Activated CD4-positive, alpha-beta T cell treated with anti-CD3 and anti-CD28 coated beads, Interleukin-2, amount 10 ng/mL, durations not matched to agents 7 days and 5 days (primary cell): ENCODE results near the gene CD93. TPM values are rescaled to one million over a fixed set of nuclear protein-coding genes. Genes with fewer than 3 reads are reported as not detected.

Experiments used
- CTCF ChIA-PET: fragments of 350-600 bp; sonication (Branson Sonifier 250); formaldehyde crosslinking; loops from one replicate; lab custom pipeline; 2021; ENCODE audit warnings: antibody characterized with exemption; lab: Charles Lee
- POLR2A ChIA-PET: fragments of 350-600 bp; sonication (Branson Sonifier 250); formaldehyde crosslinking; loops from one replicate; lab custom pipeline; 2021; ENCODE audit warnings: antibody characterized with exemption; lab: Charles Lee
- DNase-seq: peaks from one replicate; pipeline ENCODE4 v3.0.0-alpha.2; 2020
- H3K27ac Mint-ChIP-seq: one replicate; pipeline ENCODE4 v1.8.0; 2021; ENCODE audit warnings: mild to moderate bottlenecking, moderate library complexity, mixed read lengths
- H3K27me3 Mint-ChIP-seq: one replicate; pipeline ENCODE4 v1.8.0; 2021; ENCODE audit warnings: mixed read lengths
- H3K36me3 Mint-ChIP-seq: one replicate; pipeline ENCODE4 v1.8.0; 2021; ENCODE audit warnings: low read depth, mixed read lengths
- H3K4me1 Mint-ChIP-seq: one replicate; pipeline ENCODE4 v1.8.0; 2021; ENCODE audit warnings: mixed read lengths
- H3K4me3 Mint-ChIP-seq: one replicate; pipeline ENCODE4 v1.8.0; 2021; ENCODE audit warnings: mild to moderate bottlenecking, moderate library complexity, mixed read lengths
- H3K9me3 Mint-ChIP-seq: one replicate; pipeline ENCODE4 v1.8.0; 2021; ENCODE audit warnings: mixed read lengths
- total RNA-seq, 2 experiments: library from RNA; stranded (reverse); gene quantifications; one replicate each; pipeline ENCODE4 v1.2.3, GENCODE V29; 2021

Gene CD93
- total RNA-seq, 2 experiments from 2014 or later = 1.7 to 1.8 TPM

DNA sequence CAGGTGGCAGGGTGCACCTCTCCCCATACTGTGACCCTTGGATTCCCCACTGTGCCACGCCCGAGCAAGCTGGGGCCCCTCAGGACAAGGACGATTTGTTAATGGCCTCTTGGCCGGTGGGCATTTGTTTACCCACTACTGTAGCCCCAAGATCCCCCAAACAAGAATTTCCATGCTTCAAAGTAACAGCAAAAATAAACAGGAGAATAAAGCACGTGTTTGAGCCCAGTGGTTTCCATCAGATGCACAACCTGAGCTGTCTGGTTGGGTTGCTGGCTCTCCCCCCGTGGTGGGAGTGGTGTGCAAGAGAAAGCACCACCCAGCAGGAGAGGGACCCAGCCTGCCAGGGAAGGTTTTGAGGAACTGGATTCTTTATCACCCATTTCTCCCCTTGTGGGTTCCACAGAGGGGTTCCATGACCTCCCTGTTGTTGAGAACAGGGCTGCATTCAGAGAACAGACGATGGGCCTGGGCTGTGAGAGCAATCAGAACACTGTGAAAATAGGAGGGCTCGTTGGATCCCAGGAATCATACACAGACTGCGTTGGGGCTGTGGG is 4.8 kb downstream of the CD93 start:
- ChIA-PET POLR2A (no interaction called here), CTCF (no interaction called here)
- Mint-ChIP-seq H3K4me1 (peaks cover 11% of the 10 kb centered on the region), H3K9me3 (no peaks in the 10 kb centered on the region), H3K27me3 (peaks cover 10% of the 10 kb centered on the region), H3K27ac (no peak overlapping the region), H3K36me3 (no peaks in the 10 kb centered on the region), H3K4me3 (no peak overlapping the region)
- no peak for DNase-seq

GRCh38 chr20:23080521-23080920 is 5.6 kb downstream of the CD93 start:
- H3K9me3 Mint-ChIP-seq = no peaks in the 10 kb centered on the region
- peaks cover 10% of the 10 kb centered on the region for H3K27me3 Mint-ChIP-seq
- no peak for DNase-seq
- H3K4me1 Mint-ChIP-seq = peaks cover 8% of the 10 kb centered on the region
- POLR2A ChIA-PET = no interaction called here
- H3K36me3 Mint-ChIP-seq = no peaks in the 10 kb centered on the region
- no peak overlapping the region for H3K27ac Mint-ChIP-seq
- CTCF ChIA-PET = no interaction called here
- H3K4me3 Mint-ChIP-seq = no peak overlapping the region

GRCh38 chr20:23079926-23080325 is 6.2 kb downstream of the CD93 start:
- no peak overlapping the region for H3K4me3 Mint-ChIP-seq
- H3K36me3 Mint-ChIP-seq = no peaks in the 10 kb centered on the region
- H3K27me3 Mint-ChIP-seq = peaks cover 10% of the 10 kb centered on the region
- ChIA-PET CTCF (no interaction called here), POLR2A (no interaction called here)
- no peak overlapping the region for H3K27ac Mint-ChIP-seq
- H3K9me3 Mint-ChIP-seq = no peaks in the 10 kb centered on the region
- no peak for DNase-seq
- peaks cover 8% of the 10 kb centered on the region for H3K4me1 Mint-ChIP-seq

- peaks cover 10% of the 10 kb centered on the region for H3K27me3 Mint-ChIP-seq
- H3K27ac Mint-ChIP-seq = no peak overlapping the region
- no peak for DNase-seq
- no peak overlapping the region for H3K4me3 Mint-ChIP-seq
- no peaks in the 10 kb centered on the region for H3K9me3 Mint-ChIP-seq
- peaks cover 8% of the 10 kb centered on the region for H3K4me1 Mint-ChIP-seq
- CTCF ChIA-PET = no interaction called here
- no peaks in the 10 kb centered on the region for H3K36me3 Mint-ChIP-seq
- POLR2A ChIA-PET = no interaction called here
These were observed 7.1 kb downstream of the CD93 start for GRCh38 chr20:23079016-23079351.

DNA sequence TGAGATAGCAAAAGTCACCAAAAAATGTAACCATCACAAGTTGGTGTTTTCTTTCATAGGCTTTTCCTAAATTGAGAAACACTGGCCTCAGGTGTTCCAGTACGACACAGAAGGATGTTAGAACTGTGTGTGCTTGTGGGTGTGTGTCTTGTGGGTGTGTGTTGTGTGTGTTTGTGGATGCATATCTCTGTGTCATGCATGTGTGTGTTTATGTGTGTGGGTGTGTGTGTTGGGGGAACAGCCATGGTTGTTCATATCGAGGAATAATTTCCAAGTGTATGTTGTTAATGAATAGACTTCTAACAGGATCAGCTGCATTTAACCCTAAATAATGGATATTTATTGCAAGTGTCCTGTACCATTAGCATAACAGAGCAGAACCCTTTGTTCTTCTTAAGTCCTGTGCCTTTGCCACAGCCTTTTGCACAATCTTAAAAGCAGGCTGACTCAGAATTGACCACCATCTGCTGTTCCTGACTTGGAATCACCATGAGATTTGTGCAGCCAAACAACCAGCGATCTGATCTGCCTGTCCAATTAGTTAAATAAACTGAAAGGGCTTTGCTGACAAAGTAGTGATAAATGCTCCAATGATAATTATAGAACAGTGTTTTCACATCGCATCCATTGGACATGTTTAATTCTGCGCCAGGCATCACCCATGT is 7.6 kb downstream of the CD93 start:
- Mint-ChIP-seq H3K36me3 (no peaks in the 10 kb centered on the region), H3K27ac (no peak overlapping the region), H3K4me1 (peaks cover 8% of the 10 kb centered on the region), H3K27me3 (peaks cover 10% of the 10 kb centered on the region), H3K4me3 (no peak overlapping the region), H3K9me3 (no peaks in the 10 kb centered on the region)
- no peak for DNase-seq
- ChIA-PET CTCF (no interaction called here), POLR2A (no interaction called here)

DNA sequence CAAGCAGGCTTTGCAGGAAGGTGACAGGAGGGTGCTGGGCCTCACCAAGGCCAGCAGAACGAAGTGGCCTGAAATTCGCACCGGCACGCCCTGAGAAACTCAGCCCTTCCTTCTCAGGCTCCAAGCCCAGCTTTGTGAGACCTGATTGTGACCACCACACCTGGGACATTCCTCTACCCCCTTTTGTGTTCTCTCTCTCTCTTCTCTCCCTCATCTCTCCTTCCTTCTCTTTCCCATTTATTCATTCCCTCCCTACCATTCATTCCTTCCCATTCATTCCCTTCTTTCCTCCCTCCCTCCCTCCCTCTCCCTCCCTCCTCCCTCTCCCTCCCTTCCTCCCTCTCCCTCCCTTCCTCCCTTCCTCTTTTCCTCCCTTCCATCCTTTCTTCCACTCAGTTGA is 8.8 kb downstream of the CD93 start:
- Mint-ChIP-seq H3K9me3 (no peaks in the 10 kb centered on the region), H3K27ac (no peak overlapping the region), H3K36me3 (no peaks in the 10 kb centered on the region), H3K4me3 (no peak overlapping the region), H3K4me1 (peaks cover under 1% of the 10 kb centered on the region), H3K27me3 (peaks cover 10% of the 10 kb centered on the region)
- ChIA-PET CTCF (no interaction called here), POLR2A (no interaction called here)
- no peak for DNase-seq

DNA sequence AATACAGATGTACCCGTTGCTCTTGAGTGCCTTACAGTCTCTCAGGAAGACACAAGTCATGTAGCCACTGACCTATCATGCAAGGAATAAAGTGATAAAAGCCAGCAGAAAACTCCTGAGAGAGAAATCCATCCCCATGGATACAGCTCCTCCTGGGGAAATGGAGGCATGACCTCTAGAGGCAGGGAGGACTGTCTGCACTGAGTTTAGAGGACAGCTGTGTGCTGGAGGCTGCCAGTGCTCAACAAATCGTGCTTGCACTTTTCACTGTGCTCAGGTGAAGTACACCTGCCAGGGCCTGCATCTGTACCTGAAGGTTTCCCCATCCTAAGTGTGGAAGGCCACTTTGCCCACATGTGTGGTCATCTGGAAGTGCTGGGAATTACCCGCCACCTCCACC is 12.1 kb downstream of the CD93 start:
- DNase-seq = no peak
- Mint-ChIP-seq H3K27me3 (peaks cover 2% of the 10 kb centered on the region), H3K36me3 (no peaks in the 10 kb centered on the region), H3K4me1 (no peaks in the 10 kb centered on the region), H3K4me3 (no peak overlapping the region), H3K27ac (no peak overlapping the region), H3K9me3 (no peaks in the 10 kb centered on the region)
- POLR2A ChIA-PET = interaction anchor here (0.5 kb wide), 1 partner anchor 135 kb away, joined by 10 read pairs; no protein-coding TSS in a partner anchor
- CTCF ChIA-PET = no interaction called here

DNA sequence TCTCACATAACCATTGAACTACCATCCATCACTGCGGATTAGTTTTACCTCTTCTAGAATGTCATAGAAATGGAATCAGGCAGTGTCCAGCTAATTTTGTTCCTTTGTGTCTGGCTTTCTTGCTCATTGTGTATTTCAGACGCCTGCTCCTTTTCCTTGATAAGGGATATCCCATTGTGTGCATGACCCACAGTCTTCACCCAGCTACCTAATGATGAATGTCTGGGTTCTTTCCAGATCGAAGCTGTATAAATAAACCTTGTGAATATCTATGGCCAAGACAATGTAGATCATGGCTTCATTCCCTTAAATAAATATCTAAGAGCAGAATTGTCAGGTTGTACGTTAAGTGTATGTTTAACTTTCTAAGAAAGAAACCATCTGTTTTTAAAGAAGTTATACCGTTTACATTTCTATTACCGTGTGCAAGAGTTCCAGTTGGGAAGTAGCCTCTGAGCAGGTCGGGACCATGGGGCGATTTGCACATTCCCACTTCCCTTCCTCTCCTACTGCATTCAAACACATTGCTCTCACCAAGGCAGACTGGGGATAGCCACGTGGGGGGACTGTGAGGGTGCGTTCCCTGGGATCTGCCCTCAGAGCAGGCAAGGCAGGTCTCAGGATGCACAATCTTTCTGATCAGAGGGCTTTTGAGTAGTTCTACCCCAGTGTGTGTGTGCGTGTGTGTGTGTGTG is 13.1 kb downstream of the CD93 start:
- Mint-ChIP-seq H3K4me1 (no peaks in the 10 kb centered on the region), H3K36me3 (no peaks in the 10 kb centered on the region), H3K27ac (no peak overlapping the region), H3K27me3 (no peaks in the 10 kb centered on the region), H3K9me3 (no peaks in the 10 kb centered on the region), H3K4me3 (no peak overlapping the region)
- ChIA-PET CTCF (interaction anchor here (0.6 kb wide), 1 partner anchor 280 kb away, joined by 3 read pairs; no protein-coding TSS in a partner anchor), POLR2A (no interaction called here)
- no peak for DNase-seq

- no peaks in the 10 kb centered on the region for H3K27me3 Mint-ChIP-seq
- no peak for DNase-seq
- ChIA-PET POLR2A (no interaction called here), CTCF (no interaction called here)
- no peak overlapping the region for H3K27ac Mint-ChIP-seq
- no peaks in the 10 kb centered on the region for H3K9me3 Mint-ChIP-seq
- no peaks in the 10 kb centered on the region for H3K4me1 Mint-ChIP-seq
- no peaks in the 10 kb centered on the region for H3K36me3 Mint-ChIP-seq
- H3K4me3 Mint-ChIP-seq = no peak overlapping the region
These were observed 14.1 kb downstream of the CD93 start for GRCh38 chr20:23071996-23072395.

GRCh38 chr20:23071398-23071797 is 14.7 kb downstream of the CD93 start:
- ChIA-PET CTCF (no interaction called here), POLR2A (no interaction called here)
- peaks cover 4% of the 10 kb centered on the region for H3K27me3 Mint-ChIP-seq
- H3K27ac Mint-ChIP-seq = no peak overlapping the region
- H3K4me1 Mint-ChIP-seq = no peaks in the 10 kb centered on the region
- no peak for DNase-seq
- H3K9me3 Mint-ChIP-seq = no peaks in the 10 kb centered on the region
- H3K4me3 Mint-ChIP-seq = no peak overlapping the region
- no peaks in the 10 kb centered on the region for H3K36me3 Mint-ChIP-seq

DNA sequence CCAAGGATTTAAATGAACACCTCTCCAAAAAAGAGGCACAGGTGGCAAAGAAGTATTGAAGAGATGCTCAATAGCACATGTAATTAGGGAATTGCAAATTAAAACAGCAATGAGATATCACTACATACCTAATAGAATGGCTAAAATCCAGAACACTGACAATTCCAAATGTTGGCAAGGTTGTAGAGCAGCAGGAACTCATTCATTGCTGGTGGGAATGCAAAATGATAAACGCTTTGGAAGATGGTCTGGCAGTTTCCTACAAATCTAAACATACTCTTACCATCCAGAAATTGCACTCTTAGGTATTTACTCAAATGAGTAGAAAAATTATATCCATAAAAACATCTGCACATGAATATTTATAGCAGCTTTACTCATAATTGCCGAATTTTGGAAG is 17.0 kb downstream of the CD93 start:
- no peaks in the 10 kb centered on the region for H3K9me3 Mint-ChIP-seq
- no peaks in the 10 kb centered on the region for H3K4me1 Mint-ChIP-seq
- ChIA-PET CTCF (no interaction called here), POLR2A (no interaction called here)
- H3K36me3 Mint-ChIP-seq = no peaks in the 10 kb centered on the region
- DNase-seq = no peak
- peaks cover 13% of the 10 kb centered on the region for H3K27me3 Mint-ChIP-seq
- H3K27ac Mint-ChIP-seq = no peak overlapping the region
- no peak overlapping the region for H3K4me3 Mint-ChIP-seq

GRCh38 chr20:23068283-23068682 is 17.8 kb downstream of the CD93 start:
- Mint-ChIP-seq H3K9me3 (no peaks in the 10 kb centered on the region), H3K27ac (no peak overlapping the region), H3K4me3 (no peak overlapping the region), H3K36me3 (no peaks in the 10 kb centered on the region), H3K4me1 (no peaks in the 10 kb centered on the region), H3K27me3 (peaks cover 14% of the 10 kb centered on the region)
- CTCF ChIA-PET = no interaction called here
- POLR2A ChIA-PET = no interaction called here
- no peak for DNase-seq

- no peaks in the 10 kb centered on the region for H3K36me3 Mint-ChIP-seq
- H3K27me3 Mint-ChIP-seq = peaks cover 17% of the 10 kb centered on the region
- ChIA-PET CTCF (no interaction called here), POLR2A (no interaction called here)
- DNase-seq = no peak
- no peaks in the 10 kb centered on the region for H3K4me1 Mint-ChIP-seq
- no peak overlapping the region for H3K4me3 Mint-ChIP-seq
- no peaks in the 10 kb centered on the region for H3K9me3 Mint-ChIP-seq
- H3K27ac Mint-ChIP-seq = no peak overlapping the region
These were observed 19.4 kb downstream of the CD93 start for GRCh38 chr20:23066772-23067171.
